Medulla oblongata (tissue), 1 donor: Measurements from ENCODE around the gene TCF3.
A peak's percentile ranks its signal among the peaks of the same experiment; 100 is the strongest.
"Not testable (repeated sequence)": the region's sequence is repeated elsewhere in the genome, so short reads cannot be mapped to it uniquely, and the experiment has no call there.

Experiments
- DNase-seq: peaks from one replicate; pipeline ENCODE4 v3.0.0-alpha.2; 2015; ENCODE audit errors: extremely low spot score

The TCF3 gene

GRCh38 chr19:1651568-1652291, 685 bp downstream of the TCF3 start:
- peak; percentile 3 for DNase-seq

DNA sequence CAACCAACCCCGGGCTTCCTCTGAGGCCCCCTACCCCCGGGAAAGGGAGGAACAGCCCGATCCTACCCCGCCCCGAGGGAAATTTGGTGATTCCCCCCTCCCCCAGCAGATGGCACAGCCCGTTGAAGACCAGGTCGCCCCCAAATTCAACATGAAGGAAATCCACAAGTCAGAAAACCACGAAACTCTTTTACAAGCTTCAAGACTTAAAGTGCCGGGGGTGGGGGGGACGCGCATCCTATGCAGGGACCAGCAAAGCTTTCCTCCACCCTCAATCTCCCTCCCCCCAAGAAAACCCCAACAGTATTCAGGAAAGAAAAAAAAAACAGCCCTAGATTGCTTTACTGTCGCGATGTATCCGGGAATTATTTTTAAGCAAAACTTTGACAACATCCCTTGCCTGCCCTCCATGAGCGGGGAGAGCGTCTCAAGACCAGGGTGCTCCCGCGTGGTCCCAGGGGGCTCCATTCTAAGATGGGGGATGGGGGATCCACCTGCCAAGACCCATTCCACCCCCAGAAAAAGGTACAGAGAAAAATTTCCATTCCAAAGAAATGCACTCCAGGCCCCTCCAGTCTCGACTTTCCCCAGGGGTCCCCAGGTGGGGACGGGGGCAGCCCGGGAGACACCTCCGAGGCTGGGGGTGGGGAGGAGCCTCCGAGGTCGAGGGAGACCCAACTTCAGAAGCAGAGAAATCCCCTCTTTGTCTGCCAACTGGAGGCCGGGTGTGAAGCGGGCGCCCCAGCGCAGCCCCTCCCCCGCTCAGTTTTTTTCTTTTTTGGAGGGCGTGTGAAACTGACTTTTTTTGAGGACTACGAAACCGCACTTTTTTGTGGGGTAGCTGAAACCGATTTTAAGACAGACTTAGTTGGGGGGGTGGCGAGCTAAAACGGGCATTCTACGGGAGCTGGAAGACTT, 1.5 kb downstream of the TCF3 start:
- peak; percentile 4 for DNase-seq

DNA sequence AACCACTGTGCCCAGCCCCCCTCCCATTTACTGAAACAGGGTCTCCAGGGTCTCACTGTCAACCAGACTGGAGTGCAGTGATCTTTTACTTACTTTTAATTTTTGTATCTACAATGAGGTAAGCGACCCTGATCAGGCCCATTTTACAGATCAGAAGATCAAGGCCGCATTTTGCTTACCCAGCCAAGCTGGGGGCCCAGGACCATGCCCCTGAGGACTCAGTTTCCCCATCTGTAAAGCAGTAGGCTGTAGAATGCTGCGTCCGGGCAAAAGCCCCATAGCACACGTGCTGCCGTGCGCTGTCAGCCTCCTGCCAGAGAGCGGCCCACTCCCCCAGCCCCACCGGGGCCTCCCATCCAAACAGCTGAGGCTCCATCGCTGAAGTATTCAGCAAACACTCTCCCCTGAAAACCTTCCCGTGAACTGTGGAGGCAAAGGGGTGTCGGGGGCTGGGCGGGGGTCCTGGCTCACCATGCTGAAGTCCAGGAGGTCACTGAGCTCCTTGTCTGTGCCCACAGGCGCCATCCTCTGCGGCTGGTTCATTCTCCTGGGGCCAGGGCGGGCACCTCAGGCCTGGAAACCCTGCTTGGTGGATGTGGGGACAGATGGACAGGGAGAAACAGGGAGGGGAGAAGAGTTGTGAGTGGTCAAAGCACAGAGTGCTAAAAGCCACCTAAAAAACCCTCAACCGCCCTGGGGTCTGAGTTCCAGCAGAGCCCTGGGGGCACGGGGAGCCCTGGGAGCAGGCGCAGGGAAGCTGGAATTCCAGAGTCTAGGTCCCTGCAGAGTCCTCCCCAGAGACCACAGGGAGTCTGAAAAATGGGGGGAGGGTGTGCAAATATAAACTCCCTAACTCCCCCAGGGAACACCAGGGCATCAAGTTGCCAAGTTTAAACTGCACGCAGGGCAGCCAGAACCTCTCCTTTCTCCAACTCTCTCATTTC, 2.4 kb downstream of the TCF3 start:
- no peak for DNase-seq

- no peak for DNase-seq
Measured at GRCh38 chr19:1648920-1649541, 3.4 kb downstream of the TCF3 start.

- no peak for DNase-seq
Measured at GRCh38 chr19:1648459-1648849, 4.0 kb downstream of the TCF3 start.

DNA sequence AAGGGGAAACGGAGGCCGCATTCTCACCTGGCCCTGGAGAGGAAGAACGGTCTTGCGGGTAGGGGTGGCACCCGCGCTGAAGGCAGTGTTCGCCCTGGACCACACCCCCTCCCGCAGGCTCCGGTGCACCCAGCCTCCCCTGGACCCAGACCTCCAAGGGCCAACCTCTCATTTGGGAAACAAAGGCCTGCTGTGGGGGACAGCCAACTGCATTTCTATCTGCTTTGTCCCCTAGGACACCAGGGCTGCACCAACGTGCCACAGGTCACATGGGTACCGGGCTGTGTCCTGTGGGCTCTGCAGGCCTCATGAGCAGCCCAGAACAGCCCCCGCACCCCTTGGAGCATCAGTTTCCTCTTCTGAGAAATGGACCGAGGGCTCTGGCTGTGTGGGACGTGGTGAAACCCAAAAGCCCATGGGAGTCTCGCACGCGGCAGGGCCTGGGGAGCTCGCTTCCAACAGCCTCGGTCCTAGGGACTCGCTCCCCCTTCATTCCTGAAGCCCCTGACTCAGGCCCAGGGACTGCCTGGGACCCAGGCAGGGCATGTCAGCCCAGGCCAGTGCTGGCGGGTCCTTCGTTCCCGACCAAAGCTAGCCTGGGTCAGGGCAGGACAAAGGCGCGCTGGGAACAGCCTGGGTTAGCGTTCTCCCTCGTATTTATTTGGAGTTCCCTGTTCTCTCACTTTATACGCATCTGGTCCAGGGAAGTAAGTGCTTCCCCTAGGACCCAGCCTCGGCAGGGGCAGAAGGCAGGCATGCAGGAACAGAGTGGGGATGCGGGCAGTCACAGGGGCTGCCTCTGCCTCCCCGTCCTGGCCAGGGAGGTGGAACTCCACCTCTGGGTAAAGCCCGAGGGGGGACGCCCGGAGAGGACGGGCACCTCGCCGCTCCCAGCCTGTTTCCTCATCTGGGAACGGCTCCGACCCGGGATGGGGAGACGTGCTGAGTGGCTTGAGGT, 4.6 kb downstream of the TCF3 start:
- DNase-seq, result no peak

- no peak for DNase-seq
Measured at GRCh38 chr19:1646659-1647453, 5.6 kb downstream of the TCF3 start.

DNA sequence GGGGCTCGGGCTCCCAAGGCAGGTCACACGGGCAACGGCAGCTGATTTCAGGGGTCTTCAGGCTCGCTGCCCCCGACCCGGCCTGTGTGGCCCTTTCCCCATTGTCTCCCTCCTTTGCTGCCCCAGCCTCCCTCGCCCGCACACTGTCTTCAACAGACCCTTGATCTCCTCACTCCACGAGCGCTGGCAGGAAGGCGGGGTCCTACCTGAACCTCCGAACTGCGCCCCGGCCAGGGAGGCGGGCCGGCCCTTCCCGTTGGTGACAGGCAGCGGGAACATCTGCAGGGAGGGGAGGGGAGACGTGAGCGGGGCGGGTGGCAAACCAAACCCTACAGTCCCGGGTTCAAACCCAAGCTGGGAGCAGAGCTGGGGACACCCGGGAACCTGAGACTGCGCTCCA, 6.3 kb downstream of the TCF3 start:
- DNase-seq, result no peak

GRCh38 chr19:1645299-1645698, 7.1 kb downstream of the TCF3 start:
- no peak for DNase-seq

GRCh38 chr19:1644070-1644469, 8.3 kb downstream of the TCF3 start:
- no peak for DNase-seq

DNA sequence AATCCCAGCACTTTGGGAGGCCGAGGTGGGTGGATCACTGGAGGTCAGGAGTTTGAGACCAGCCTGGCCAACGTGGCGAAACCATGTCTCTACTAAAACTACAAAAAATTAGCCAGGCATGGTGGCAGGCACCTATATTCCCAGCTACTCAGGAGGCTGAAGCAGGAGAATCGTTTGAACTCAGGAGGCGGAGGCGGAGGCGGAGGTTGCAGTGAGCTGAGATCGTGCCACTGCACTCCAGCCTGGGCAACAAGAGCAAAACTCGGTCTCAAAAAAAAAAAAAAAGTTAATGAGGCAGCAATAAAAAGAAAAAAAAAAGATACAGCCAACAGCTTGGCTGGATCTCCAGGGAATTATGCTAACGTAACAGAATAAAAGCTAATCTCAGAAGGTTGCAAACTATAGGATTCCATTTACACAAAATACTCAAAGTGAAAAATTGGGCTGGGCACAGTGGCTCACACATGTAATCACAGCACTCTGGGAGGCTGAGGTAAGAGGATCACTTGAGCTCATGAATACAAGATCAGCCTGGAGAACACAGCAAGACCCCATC, 11.4 kb downstream of the TCF3 start:
- not testable (repeated sequence) for DNase-seq

DNA sequence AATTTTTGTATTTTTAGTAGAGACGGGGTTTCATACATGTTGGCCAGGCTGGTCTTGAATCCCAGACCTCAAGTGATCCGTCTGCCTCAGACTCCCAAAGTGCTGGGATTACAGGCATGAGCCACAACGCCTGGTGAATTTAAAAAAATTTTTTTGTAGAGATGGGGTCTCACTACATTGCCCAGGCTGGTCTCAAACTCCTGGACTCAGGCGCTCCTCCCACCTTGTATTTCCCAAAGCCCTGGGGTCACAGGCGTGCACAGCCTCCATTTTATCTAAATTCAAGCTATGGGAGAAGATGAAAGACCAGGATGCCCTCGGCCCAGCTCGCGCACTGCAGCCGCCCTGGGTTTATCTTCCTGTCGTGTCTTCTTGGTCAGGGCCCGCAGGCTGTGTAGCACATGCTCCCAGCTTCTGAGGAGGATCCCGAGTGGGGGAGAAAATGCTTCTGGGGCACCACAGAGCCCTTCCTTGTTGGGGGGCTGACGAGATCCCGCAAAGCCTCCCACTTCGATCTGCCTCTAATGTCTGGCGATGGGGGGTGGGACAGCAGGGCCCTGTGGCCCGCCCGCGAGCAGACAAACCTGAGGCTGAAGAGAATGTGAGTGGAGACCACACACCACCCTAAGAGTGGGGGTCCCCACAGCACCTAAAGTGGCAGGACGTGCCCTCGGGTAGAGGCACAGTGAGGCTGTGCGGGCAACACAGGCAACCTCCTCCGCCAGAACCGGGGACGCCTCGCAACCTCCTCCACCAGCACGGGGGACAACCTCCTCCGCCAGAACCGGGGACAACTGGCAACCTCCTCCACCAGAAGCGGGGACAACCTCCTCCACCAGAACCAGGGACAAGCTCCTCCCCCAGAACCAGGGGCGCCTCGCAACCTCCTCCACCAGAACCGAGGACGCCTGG, 15.8 kb downstream of the TCF3 start:
- no peak for DNase-seq

GRCh38 chr19:1634938-1635243, 17.5 kb downstream of the TCF3 start:
- DNase-seq, result no peak

DNA sequence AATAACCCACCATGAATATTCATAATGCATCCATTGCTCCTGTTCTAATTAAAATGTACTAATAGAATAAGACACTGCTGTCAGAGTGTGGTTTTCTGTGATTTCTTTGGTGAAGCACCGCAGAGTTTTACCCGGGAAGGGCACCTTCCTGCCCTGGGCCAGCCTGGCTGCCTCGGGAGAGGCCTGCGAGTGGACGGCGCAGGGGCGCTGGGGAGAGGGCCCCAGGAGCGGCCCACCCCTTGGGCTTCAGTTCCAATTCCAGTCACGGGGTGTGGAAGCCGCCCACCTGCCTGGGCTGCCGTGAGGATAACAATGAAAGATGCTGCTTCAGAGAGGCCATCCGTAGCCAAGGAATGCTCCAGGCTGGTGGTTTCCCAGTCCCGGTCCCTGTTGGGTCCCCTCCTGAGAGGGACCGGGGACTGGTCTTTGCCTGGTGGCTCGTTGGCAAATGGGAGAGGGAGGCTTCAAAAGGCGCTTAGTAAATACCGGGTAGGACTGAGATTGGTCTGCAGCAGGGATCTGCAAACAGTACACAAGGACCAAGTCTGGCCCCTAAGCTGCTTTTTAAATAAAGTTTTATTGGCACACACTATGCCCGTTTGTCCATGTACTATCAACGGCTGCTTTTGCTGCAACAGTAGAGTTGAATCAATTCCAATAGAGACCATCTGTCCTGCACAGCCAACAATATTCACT, 18.0 kb downstream of the TCF3 start:
- no peak for DNase-seq

GRCh38 chr19:1633269-1633826, 19.1 kb downstream of the TCF3 start:
- DNase-seq, result no peak

DNA sequence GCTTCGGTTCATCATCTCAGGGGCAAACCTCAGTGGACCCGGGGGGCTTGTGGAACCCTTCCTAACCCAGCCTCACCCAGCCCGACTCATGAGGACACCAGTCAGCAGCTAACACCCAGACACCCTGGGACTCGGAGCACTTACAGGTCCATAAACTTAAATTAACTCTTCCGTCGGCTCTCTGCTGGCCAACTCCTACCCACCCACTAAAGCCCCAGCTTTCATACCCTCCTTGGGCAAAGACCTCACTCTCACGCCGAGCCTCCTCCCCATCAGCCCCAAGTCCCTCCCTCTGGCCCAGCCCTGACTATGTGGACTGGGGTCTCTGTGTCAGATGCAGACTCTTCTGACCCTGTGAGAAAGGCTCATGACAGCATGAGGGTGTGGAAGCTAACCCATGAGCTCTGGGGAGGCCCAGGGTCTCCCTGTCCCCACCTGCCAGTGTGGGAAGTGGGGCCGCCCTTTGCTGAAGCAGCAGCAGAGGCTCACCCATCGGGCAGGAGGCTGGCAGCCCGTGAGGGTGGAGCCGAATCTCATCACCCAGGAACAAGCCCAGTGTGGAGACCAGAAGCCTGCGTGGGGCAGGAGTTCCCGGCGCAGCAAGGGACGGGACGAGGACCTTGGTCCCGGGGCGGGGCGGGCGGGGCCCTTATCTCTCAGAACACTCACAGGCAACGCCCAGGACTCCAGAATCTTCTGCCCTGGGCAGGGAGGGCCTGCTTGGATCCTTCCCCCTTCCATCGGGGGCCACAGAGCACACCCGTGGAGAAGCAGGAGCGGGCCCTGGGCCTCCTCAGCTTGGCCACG, 19.8 kb downstream of the TCF3 start:
- DNase-seq, result no peak
